Astrocyte (in vitro differentiated cells and primary cell): Measurements from ENCODE around the gene RABL3. TPM values are rescaled to one million over a fixed set of nuclear protein-coding genes. Genes with fewer than 3 reads are reported as not detected.

ENCODE experiments used
- DNase-seq: peaks from one replicate; pipeline ENCODE4 v3.0.0-alpha.2; 2010; ENCODE audit warnings: low read depth
- FAIRE-seq: peaks from 2 replicates; lab custom pipeline; 2011; peaks lifted over from hg19 to GRCh38; lab: Jason Lieb, UNC
- H2AFZ ChIP-seq: 2 replicates; pipeline ENCODE4 v1.6.0; 2012; ENCODE audit warnings: low read depth, low read length, inconsistent platforms
- H3K27ac ChIP-seq: 2 replicates; pipeline ENCODE4 v1.5.1; 2011; ENCODE audit warnings: low read depth, low read length, inconsistent platforms
- H3K27me3 ChIP-seq: 2 replicates; pipeline ENCODE4 v1.6.0; 2011; ENCODE audit warnings: low read length, inconsistent platforms; ENCODE audit not compliant: insufficient read depth
- H3K36me3 ChIP-seq: 2 replicates; pipeline ENCODE4 v1.5.1; 2011; ENCODE audit warnings: low read length, inconsistent platforms; ENCODE audit not compliant: insufficient read depth
- H3K4me1 ChIP-seq: 2 replicates; pipeline ENCODE4 v1.5.1; 2011; ENCODE audit warnings: low read length, inconsistent platforms; ENCODE audit not compliant: insufficient read depth
- H3K4me2 ChIP-seq: 2 replicates; pipeline ENCODE4 v1.6.0; 2012; ENCODE audit warnings: low read length, inconsistent platforms
- H3K4me3 ChIP-seq: 2 replicates; pipeline ENCODE4 v1.5.1; 2011; ENCODE audit warnings: low read depth, mild to moderate bottlenecking, low read length, inconsistent platforms; ENCODE audit not compliant: insufficient read depth
- H3K79me2 ChIP-seq: 2 replicates; pipeline ENCODE4 v1.6.0; 2012; ENCODE audit warnings: mild to moderate bottlenecking, low read length, inconsistent platforms; ENCODE audit not compliant: insufficient read depth
- H3K9ac ChIP-seq: 2 replicates; pipeline ENCODE4 v1.6.0; 2012; ENCODE audit warnings: mild to moderate bottlenecking, low read length, inconsistent platforms
- H3K9me3 ChIP-seq: 2 replicates; pipeline ENCODE4 v1.5.1; 2012; ENCODE audit warnings: low read depth, mild to moderate bottlenecking, low read length, inconsistent platforms; ENCODE audit not compliant: insufficient read depth
- H4K20me1 ChIP-seq: 2 replicates; pipeline ENCODE4 v1.6.0; 2012; ENCODE audit warnings: low read length, inconsistent platforms; ENCODE audit not compliant: insufficient read depth
- H3K27ac Mint-ChIP-seq: one replicate; pipeline ENCODE4 v1.8.0; 2021; ENCODE audit warnings: mild to moderate bottlenecking, mixed read lengths; ENCODE audit not compliant: unreplicated experiment
- H3K27me3 Mint-ChIP-seq: one replicate; pipeline ENCODE4 v1.8.0; 2021; ENCODE audit warnings: low read depth, mixed read lengths; ENCODE audit not compliant: unreplicated experiment
- H3K36me3 Mint-ChIP-seq: one replicate; pipeline ENCODE4 v1.8.0; 2021; ENCODE audit warnings: low read depth, mixed read lengths; ENCODE audit not compliant: unreplicated experiment
- H3K4me1 Mint-ChIP-seq: one replicate; pipeline ENCODE4 v1.8.0; 2021; ENCODE audit warnings: low read depth, mixed read lengths; ENCODE audit not compliant: unreplicated experiment
- H3K4me3 Mint-ChIP-seq: one replicate; pipeline ENCODE4 v1.8.0; 2021; ENCODE audit warnings: mild to moderate bottlenecking, moderate library complexity, mixed read lengths; ENCODE audit not compliant: unreplicated experiment
- H3K9me3 Mint-ChIP-seq: one replicate; pipeline ENCODE4 v1.8.0; 2021; ENCODE audit warnings: mild to moderate bottlenecking, mixed read lengths; ENCODE audit not compliant: unreplicated experiment
- CTCF ChIP-seq: IDR thresholded peaks from 2 replicates; pipeline ENCODE4 v1.5.1; 2011; ENCODE audit warnings: low read depth, mild to moderate bottlenecking, inconsistent platforms, low read length, moderate library complexity; ENCODE audit not compliant: insufficient read depth
- EZH2 ChIP-seq: IDR thresholded peaks from 2 replicates; pipeline ENCODE4 v1.6.1; 2012; ENCODE audit warnings: mild to moderate bottlenecking, low read length, inconsistent platforms; ENCODE audit not compliant: insufficient read depth
- total RNA-seq: library from RNA; stranded (reverse); gene quantifications from 2 replicates; pipeline ENCODE4 v1.2.1, GENCODE V29; 2021

The RABL3 gene
- total RNA-seq, 1 donor from 2014 or later = 16.8 TPM

- no peaks in the 10 kb centered on the region for H3K9me3 ChIP-seq
- FAIRE-seq = no peak
- no peak overlapping the region for H3K9ac ChIP-seq
- H3K27me3 Mint-ChIP-seq = no peaks in the 10 kb centered on the region
- no peaks in the 10 kb centered on the region for H3K36me3 Mint-ChIP-seq
- H3K27me3 ChIP-seq = no peaks in the 10 kb centered on the region
- H3K27ac Mint-ChIP-seq = no peak overlapping the region
- H2AFZ ChIP-seq = no peak overlapping the region
- H3K4me3 Mint-ChIP-seq = no peak overlapping the region
- H3K36me3 ChIP-seq = no peaks in the 10 kb centered on the region
- H3K4me1 Mint-ChIP-seq = peaks cover 17% of the 10 kb centered on the region
- H3K4me2 ChIP-seq = no peak overlapping the region
- no peak for DNase-seq
- no peaks in the 10 kb centered on the region for H3K79me2 ChIP-seq
- H4K20me1 ChIP-seq = no peaks in the 10 kb centered on the region
- no peak for TF ChIP-seq CTCF
- TF ChIP-seq EZH2 = no peak
- peaks cover 4% of the 10 kb centered on the region for H3K9me3 Mint-ChIP-seq
- peaks cover 14% of the 10 kb centered on the region for H3K4me1 ChIP-seq
- no peak overlapping the region for H3K27ac ChIP-seq
- no peak overlapping the region for H3K4me3 ChIP-seq
Observed at GRCh38 chr3:120646771-120647432, 95.4 kb downstream of the RABL3 start.

DNA sequence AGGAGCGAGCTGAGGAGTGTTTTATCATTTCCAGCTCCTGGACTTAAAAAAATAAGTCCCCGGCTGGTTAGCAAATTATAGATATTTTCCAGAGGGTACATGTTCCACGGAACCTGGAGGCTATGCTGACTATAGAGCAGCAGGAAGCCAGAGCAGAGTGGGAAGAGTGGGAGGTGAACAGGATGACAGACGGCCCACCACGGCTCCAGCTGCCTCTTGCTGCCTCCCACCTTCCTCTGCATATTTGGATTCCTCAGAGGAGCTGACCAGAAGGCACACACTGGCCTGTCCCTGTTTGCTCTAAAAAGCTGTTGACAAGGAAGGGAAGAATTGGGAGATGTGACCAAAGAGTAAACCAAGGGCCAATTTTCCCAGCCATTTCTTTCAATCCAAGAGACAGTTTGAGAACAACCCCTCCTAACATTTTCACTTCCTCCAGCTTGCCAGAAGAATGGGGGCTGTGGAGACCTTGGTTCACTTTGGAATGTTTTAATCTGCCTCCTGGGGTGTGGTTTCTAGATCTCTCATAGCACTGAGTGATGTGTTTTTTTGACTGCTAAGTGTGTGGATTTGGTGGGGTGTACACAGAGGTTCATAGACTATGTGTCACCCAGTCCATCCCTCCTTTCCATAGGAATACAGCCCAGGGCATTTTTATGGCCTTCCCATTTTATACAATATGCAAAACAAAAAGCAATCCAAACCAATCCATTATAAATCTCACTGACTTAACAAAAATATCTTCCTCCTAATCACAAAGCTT is 97.1 kb downstream of the RABL3 start:
- peaks cover 20% of the 10 kb centered on the region for H3K4me1 Mint-ChIP-seq
- Histone ChIP-seq H3K4me2 (peak overlapping the region; percentile 32), H3K4me3 (no peak overlapping the region), H3K27me3 (no peaks in the 10 kb centered on the region), H3K36me3 (no peaks in the 10 kb centered on the region), H3K4me1 (peaks cover 14% of the 10 kb centered on the region), H3K79me2 (no peaks in the 10 kb centered on the region), H3K9ac (no peak overlapping the region), H4K20me1 (no peaks in the 10 kb centered on the region), H2AFZ (peak overlapping the region; percentile 67), H3K27ac (no peak overlapping the region), H3K9me3 (no peaks in the 10 kb centered on the region)
- H3K4me3 Mint-ChIP-seq = no peak overlapping the region
- H3K36me3 Mint-ChIP-seq = no peaks in the 10 kb centered on the region
- H3K9me3 Mint-ChIP-seq = peaks cover 4% of the 10 kb centered on the region
- TF ChIP-seq EZH2 (no peak), CTCF (no peak)
- H3K27ac Mint-ChIP-seq = peak overlapping the region; percentile 74
- no peaks in the 10 kb centered on the region for H3K27me3 Mint-ChIP-seq
- peak; percentile 40 for DNase-seq
- FAIRE-seq = no peak
